Tibial nerve (tissue), 4 donors: ENCODE results near the gene AAK1. TPM values are rescaled to one million over a fixed set of nuclear protein-coding genes. Genes with fewer than 3 reads are reported as not detected.

Experiments used
- DNase-seq, 2 donors: peaks; one replicate each; pipeline ENCODE4 v3.0.0-alpha.2; 2019; ENCODE audit warnings: low spot score in 2 of 2
- H3K27ac ChIP-seq, 4 donors: fragments of 200-600 bp; sonication (generic) in 3 of 4; one replicate each; pipeline ENCODE4 v1.5.1; 2017 to 2019; ENCODE audit warnings: mild to moderate bottlenecking in 1 of 4
- H3K27me3 ChIP-seq, 2 donors: fragments of 200-600 bp; sonication (generic) in 1 of 2; one replicate each; pipeline versions ENCODE4 v1.5.1 to v1.6.0; 2017 to 2019
- H3K36me3 ChIP-seq, 3 donors: fragments of 200-600 bp; sonication (generic); one replicate each; pipeline ENCODE4 v1.5.1; 2018 to 2019
- H3K4me1 ChIP-seq, 4 donors: fragments of 200-600 bp; sonication (generic) in 3 of 4; one replicate each; pipeline ENCODE4 v1.5.1; 2017 to 2019
- H3K4me3 ChIP-seq, 4 donors: fragments of 200-600 bp; sonication (generic) in 3 of 4; one replicate each; pipeline ENCODE4 v1.5.1; 2017 to 2019; ENCODE audit warnings: mild to moderate bottlenecking in 1 of 4, moderate library complexity in 1 of 4
- H3K9me3 ChIP-seq, 4 donors: fragments of 200-600 bp; sonication (generic) in 3 of 4; one replicate each; pipeline ENCODE4 v1.5.1; 2017 to 2019
- CTCF ChIP-seq, 5 experiments: fragments of 200-600 bp in 3 of 5; fragments of 450-650 bp in 2 of 5; sonication (generic) in 3 of 5; IDR thresholded peaks; one replicate each; pipeline ENCODE4 v1.5.1; 2016 to 2019; ENCODE audit warnings: antibody characterized with exemption in 5 of 5, mild to moderate bottlenecking in 3 of 5, moderate library complexity in 2 of 5
- EP300 ChIP-seq, 2 donors: sonication (generic); formaldehyde crosslinking; IDR thresholded peaks; one replicate each; pipeline ENCODE4 v1.6.1; 2017; ENCODE audit warnings: antibody characterized with exemption in 2 of 2, mild to moderate bottlenecking in 1 of 2
- POLR2A ChIP-seq, 2 donors: fragments of 450-650 bp; IDR thresholded peaks; one replicate each; pipeline ENCODE4 v1.6.1; 2017; ENCODE audit warnings: antibody characterized with exemption in 2 of 2, mild to moderate bottlenecking in 2 of 2, moderate library complexity in 2 of 2
- WGBS, 2 donors: methylation state at CpG; one replicate each; pipeline ENCODE4 v1.1.5; 2018; 5-methylcytosine and 5-hydroxymethylcytosine counted together
- total RNA-seq, 4 donors: library from RNA; depleted of rRNA; stranded (reverse); fragments of >200 nt; gene quantifications; one replicate each; pipeline ENCODE4 v1.1.0, GENCODE V29; 2016

AAK1 gene
- total RNA-seq, 4 donors from 2014 or later = 29.2 to 70.5 (median 44.5) TPM

- 96 to 100% methylated on average over 2 of the region's 2 CpGs for WGBS, 2 donors
- TF ChIP-seq EP300 (IDR thresholded peaks at IDR 0.05) = no peak
- no peak for TF ChIP-seq POLR2A (IDR thresholded peaks at IDR 0.05)
- no peak for TF ChIP-seq CTCF (IDR thresholded peaks at IDR 0.05)
- DNase-seq = no peak
- H3K4me3 ChIP-seq = no peak overlapping the region
- no peaks in the 10 kb centered on the region for H3K4me1 ChIP-seq
- H3K36me3 ChIP-seq = peaks cover 0 to 100% (median 2%) of the 10 kb centered on the region in 3 donors
- H3K27me3 ChIP-seq = no peaks in the 10 kb centered on the region
- no peaks in the 10 kb centered on the region for H3K9me3 ChIP-seq
- no peak overlapping the region for H3K27ac ChIP-seq
Measured at GRCh38 chr2:69510204-69510603, 133.3 kb downstream of the AAK1 start.

- 91 to 97% methylated on average over 7 of the region's 7 CpGs for WGBS, 2 donors
- H3K27ac ChIP-seq = no peak overlapping the region
- H3K9me3 ChIP-seq = no peaks in the 10 kb centered on the region
- DNase-seq = no peak
- H3K36me3 ChIP-seq = peaks cover 0 to 96% (median 2%) of the 10 kb centered on the region in 3 donors
- no peaks in the 10 kb centered on the region for H3K27me3 ChIP-seq
- H3K4me3 ChIP-seq = no peak overlapping the region
- H3K4me1 ChIP-seq = no peaks in the 10 kb centered on the region
- TF ChIP-seq CTCF (IDR thresholded peaks at IDR 0.05) = no peak
- TF ChIP-seq POLR2A (IDR thresholded peaks at IDR 0.05) = no peak
- no peak for TF ChIP-seq EP300 (IDR thresholded peaks at IDR 0.05)
Measured at GRCh38 chr2:69509750-69510140, 133.8 kb downstream of the AAK1 start.

- Histone ChIP-seq H3K9me3 (no peaks in the 10 kb centered on the region), H3K27ac (no peak overlapping the region), H3K27me3 (no peaks in the 10 kb centered on the region), H3K4me1 (no peaks in the 10 kb centered on the region), H3K4me3 (no peak overlapping the region), H3K36me3 (peaks cover 0 to 95% (median 2%) of the 10 kb centered on the region in 3 donors)
- TF ChIP-seq CTCF (IDR thresholded peaks at IDR 0.05) (no peak), EP300 (IDR thresholded peaks at IDR 0.05) (no peak), POLR2A (IDR thresholded peaks at IDR 0.05) (no peak)
- 78 to 80% methylated on average over 7 of the region's 7 CpGs for WGBS, 2 donors
- DNase-seq = no peak
Measured at GRCh38 chr2:69509011-69509749, 134.4 kb downstream of the AAK1 start.

GRCh38 chr2:69505710-69506109 is 137.8 kb downstream of the AAK1 start:
- 78 to 83% methylated on average over 6 of the region's 6 CpGs for WGBS, 2 donors
- peaks cover 0 to 80% (median 2%) of the 10 kb centered on the region in 3 donors for H3K36me3 ChIP-seq
- TF ChIP-seq POLR2A (IDR thresholded peaks at IDR 0.05) = no peak
- TF ChIP-seq CTCF (IDR thresholded peaks at IDR 0.05) = no peak
- peak in 1 of 2 donors; percentile 14 for TF ChIP-seq EP300 (IDR thresholded peaks at IDR 0.05)
- no peak overlapping the region for H3K4me3 ChIP-seq
- no peak for DNase-seq
- H3K27ac ChIP-seq = peak overlapping the region in 1 of 4 donors; percentile 22
- H3K27me3 ChIP-seq = no peaks in the 10 kb centered on the region
- H3K4me1 ChIP-seq = peaks cover 0 to 5% (median 0%) of the 10 kb centered on the region in 4 donors
- H3K9me3 ChIP-seq = no peaks in the 10 kb centered on the region

- TF ChIP-seq CTCF (IDR thresholded peaks at IDR 0.05) = no peak
- TF ChIP-seq EP300 (IDR thresholded peaks at IDR 0.05) = no peak
- no peak for TF ChIP-seq POLR2A (IDR thresholded peaks at IDR 0.05)
- Histone ChIP-seq H3K36me3 (peaks cover 0 to 44% (median 0%) of the 10 kb centered on the region in 3 donors), H3K27me3 (no peaks in the 10 kb centered on the region), H3K4me1 (peaks cover 0 to 5% (median 0%) of the 10 kb centered on the region in 4 donors), H3K9me3 (no peaks in the 10 kb centered on the region), H3K27ac (no peak overlapping the region), H3K4me3 (no peak overlapping the region)
- 82 to 90% methylated on average over 3 of the region's 3 CpGs for WGBS, 2 donors
- no peak for DNase-seq
Measured at GRCh38 chr2:69501301-69501700, 142.2 kb downstream of the AAK1 start.
